Measurements from ENCODE around the gene NPLOC4.

GRCh38 chr17:81650951-81651350 lies 14.0 kb upstream of the NPLOC4 start:
- TF ChIP-seq, protein P1, sequence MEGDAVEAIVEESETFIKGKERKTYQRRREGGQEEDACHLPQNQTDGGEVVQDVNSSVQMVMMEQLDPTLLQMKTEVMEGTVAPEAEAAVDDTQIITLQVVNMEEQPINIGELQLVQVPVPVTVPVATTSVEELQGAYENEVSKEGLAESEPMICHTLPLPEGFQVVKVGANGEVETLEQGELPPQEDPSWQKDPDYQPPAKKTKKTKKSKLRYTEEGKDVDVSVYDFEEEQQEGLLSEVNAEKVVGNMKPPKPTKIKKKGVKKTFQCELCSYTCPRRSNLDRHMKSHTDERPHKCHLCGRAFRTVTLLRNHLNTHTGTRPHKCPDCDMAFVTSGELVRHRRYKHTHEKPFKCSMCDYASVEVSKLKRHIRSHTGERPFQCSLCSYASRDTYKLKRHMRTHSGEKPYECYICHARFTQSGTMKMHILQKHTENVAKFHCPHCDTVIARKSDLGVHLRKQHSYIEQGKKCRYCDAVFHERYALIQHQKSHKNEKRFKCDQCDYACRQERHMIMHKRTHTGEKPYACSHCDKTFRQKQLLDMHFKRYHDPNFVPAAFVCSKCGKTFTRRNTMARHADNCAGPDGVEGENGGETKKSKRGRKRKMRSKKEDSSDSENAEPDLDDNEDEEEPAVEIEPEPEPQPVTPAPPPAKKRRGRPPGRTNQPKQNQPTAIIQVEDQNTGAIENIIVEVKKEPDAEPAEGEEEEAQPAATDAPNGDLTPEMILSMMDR (IDR thresholded peaks at IDR 0.05), result no peak
- no peak for TF ChIP-seq POLR2A (IDR thresholded peaks at IDR 0.05)
